ENCODE results near the gene BBOX1. TPM values are rescaled to one million over a fixed set of nuclear protein-coding genes. Genes with fewer than 3 reads are reported as not detected.

Gene BBOX1
- total RNA-seq, 1 experiment from 2014 or later: not detected

DNA sequence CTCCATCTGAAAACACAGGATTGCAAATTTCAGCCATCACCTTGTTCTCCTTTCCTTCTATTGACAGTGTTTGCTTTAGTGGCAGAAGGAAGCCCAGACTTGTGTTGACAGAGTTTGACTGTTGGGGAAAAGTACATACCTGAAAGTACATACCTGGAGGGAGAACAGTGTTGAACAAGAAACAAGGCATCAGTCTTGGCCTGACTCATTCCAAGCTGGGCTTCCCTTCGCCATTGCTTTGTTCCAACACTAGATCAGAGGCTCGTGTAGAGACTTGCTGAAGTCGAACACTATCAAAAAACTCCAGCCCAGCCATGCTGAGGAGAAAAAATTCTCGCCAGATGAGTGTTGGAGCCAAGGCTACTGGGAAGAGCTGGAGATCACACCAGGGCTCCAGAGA lies 133.4 kb downstream of the BBOX1 start:
- Histone ChIP-seq H2AFZ (ENCODE audit: low read depth, low read length, poor library complexity, severe bottlenecking) (no peak overlapping the region), H3K4me2 (ENCODE audit: low read length) (no peak overlapping the region), H4K20me1 (ENCODE audit: insufficient read depth) (no peaks in the 10 kb centered on the region), H3K36me3 (ENCODE audit: control insufficient read depth in 1 of 2, insufficient read depth in 2 of 2, low read length in 2 of 2) (no peaks in the 10 kb centered on the region), H3K4me1 (ENCODE audit: control insufficient read depth in 1 of 2, insufficient read depth in 2 of 2, low read length in 2 of 2) (no peaks in the 10 kb centered on the region), H3K9me2 (ENCODE audit: insufficient read depth) (no peaks in the 10 kb centered on the region), H3K27ac (ENCODE audit: low read depth, low read length) (no peak overlapping the region), H3K4me3 (replicated peaks in 1 of 2; ENCODE audit: low read depth in 1 of 2, low read length in 2 of 2) (no peak overlapping the region), H3K9ac (ENCODE audit: low read length) (no peak overlapping the region), H3K79me2 (ENCODE audit: insufficient read depth, low read length) (no peaks in the 10 kb centered on the region), H3K9me3 (ENCODE audit: control insufficient read depth in 1 of 2, insufficient read depth in 1 of 2, low read depth in 1 of 2, low read length in 2 of 2) (no peaks in the 10 kb centered on the region), H3K27me3 (ENCODE audit: insufficient read depth, low read length) (peaks cover 19% of the 10 kb centered on the region)
- no peak for ATAC-seq
- no TSS peak for BruUV-seq (replicated peaks)
- intact Hi-C loops (cut with micrococcal nuclease): no loop called here
- CTCF ChIA-PET: interaction anchor here (2.0 kb wide), 1 partner anchor 10 kb away, joined by 6 read pairs; no protein-coding TSS in a partner anchor
- POLR2A ChIA-PET: no interaction called here
- DNase-seq (ENCODE audit: low read depth, low spot score): no peak
- no peak for TF ChIP-seq REST (IDR thresholded peaks at IDR 0.05; ENCODE audit: low read depth)
- no peak for TF ChIP-seq ELF1 (IDR thresholded peaks at IDR 0.05; ENCODE audit: borderline replicate concordance, low read depth)
- TF ChIP-seq CEBPB (IDR thresholded peaks at IDR 0.05; ENCODE audit: low read depth): no peak
- TF ChIP-seq MAX (IDR thresholded peaks at IDR 0.05): no peak
- no peak for TF ChIP-seq FOSL1 (IDR thresholded peaks at IDR 0.05; ENCODE audit: low read depth)
- TF ChIP-seq POLR2A (IDR thresholded peaks at IDR 0.05; ENCODE audit: borderline replicate concordance, extremely low read depth, insufficient read depth, insufficient read length): no peak
- no peak for TF ChIP-seq TCF7L2 (IDR thresholded peaks at IDR 0.05; ENCODE audit: borderline replicate concordance, extremely low read depth, insufficient read depth, insufficient read length)
- TF ChIP-seq RAD21 (IDR thresholded peaks at IDR 0.05; ENCODE audit: low read depth): no peak
- no peak for TF ChIP-seq EZH2 (IDR thresholded peaks at IDR 0.05)
- RAD21 ChIA-PET (ENCODE audit: low non-redundant PET in 1 of 2, low total read pairs in 2 of 2, uncharacterized antibody in 2 of 2, unreplicated experiment in 2 of 2): no interaction called here

All from HCT116 (cell line).